Astrocyte (in vitro differentiated cells and primary cell): ENCODE results near the gene WDR5. TPM values are rescaled to one million over a fixed set of nuclear protein-coding genes. Genes with fewer than 3 reads are reported as not detected.

Source experiments
- DNase-seq: peaks from one replicate; pipeline ENCODE4 v3.0.0-alpha.2; 2010; ENCODE audit warnings: low read depth
- FAIRE-seq: peaks from 2 replicates; lab custom pipeline; 2011; peaks lifted over from hg19 to GRCh38; lab: Jason Lieb, UNC
- H2AFZ ChIP-seq: 2 replicates; pipeline ENCODE4 v1.6.0; 2012; ENCODE audit warnings: low read depth, low read length, inconsistent platforms
- H3K27ac ChIP-seq: 2 replicates; pipeline ENCODE4 v1.5.1; 2011; ENCODE audit warnings: low read depth, low read length, inconsistent platforms
- H3K27me3 ChIP-seq: 2 replicates; pipeline ENCODE4 v1.6.0; 2011; ENCODE audit warnings: low read length, inconsistent platforms; ENCODE audit not compliant: insufficient read depth
- H3K36me3 ChIP-seq: 2 replicates; pipeline ENCODE4 v1.5.1; 2011; ENCODE audit warnings: low read length, inconsistent platforms; ENCODE audit not compliant: insufficient read depth
- H3K4me1 ChIP-seq: 2 replicates; pipeline ENCODE4 v1.5.1; 2011; ENCODE audit warnings: low read length, inconsistent platforms; ENCODE audit not compliant: insufficient read depth
- H3K4me2 ChIP-seq: 2 replicates; pipeline ENCODE4 v1.6.0; 2012; ENCODE audit warnings: low read length, inconsistent platforms
- H3K4me3 ChIP-seq: 2 replicates; pipeline ENCODE4 v1.5.1; 2011; ENCODE audit warnings: low read depth, mild to moderate bottlenecking, low read length, inconsistent platforms; ENCODE audit not compliant: insufficient read depth
- H3K79me2 ChIP-seq: 2 replicates; pipeline ENCODE4 v1.6.0; 2012; ENCODE audit warnings: mild to moderate bottlenecking, low read length, inconsistent platforms; ENCODE audit not compliant: insufficient read depth
- H3K9ac ChIP-seq: 2 replicates; pipeline ENCODE4 v1.6.0; 2012; ENCODE audit warnings: mild to moderate bottlenecking, low read length, inconsistent platforms
- H3K9me3 ChIP-seq: 2 replicates; pipeline ENCODE4 v1.5.1; 2012; ENCODE audit warnings: low read depth, mild to moderate bottlenecking, low read length, inconsistent platforms; ENCODE audit not compliant: insufficient read depth
- H4K20me1 ChIP-seq: 2 replicates; pipeline ENCODE4 v1.6.0; 2012; ENCODE audit warnings: low read length, inconsistent platforms; ENCODE audit not compliant: insufficient read depth
- H3K27ac Mint-ChIP-seq: one replicate; pipeline ENCODE4 v1.8.0; 2021; ENCODE audit warnings: mild to moderate bottlenecking, mixed read lengths; ENCODE audit not compliant: unreplicated experiment
- H3K27me3 Mint-ChIP-seq: one replicate; pipeline ENCODE4 v1.8.0; 2021; ENCODE audit warnings: low read depth, mixed read lengths; ENCODE audit not compliant: unreplicated experiment
- H3K36me3 Mint-ChIP-seq: one replicate; pipeline ENCODE4 v1.8.0; 2021; ENCODE audit warnings: low read depth, mixed read lengths; ENCODE audit not compliant: unreplicated experiment
- H3K4me1 Mint-ChIP-seq: one replicate; pipeline ENCODE4 v1.8.0; 2021; ENCODE audit warnings: low read depth, mixed read lengths; ENCODE audit not compliant: unreplicated experiment
- H3K4me3 Mint-ChIP-seq: one replicate; pipeline ENCODE4 v1.8.0; 2021; ENCODE audit warnings: mild to moderate bottlenecking, moderate library complexity, mixed read lengths; ENCODE audit not compliant: unreplicated experiment
- H3K9me3 Mint-ChIP-seq: one replicate; pipeline ENCODE4 v1.8.0; 2021; ENCODE audit warnings: mild to moderate bottlenecking, mixed read lengths; ENCODE audit not compliant: unreplicated experiment
- EZH2 ChIP-seq: IDR thresholded peaks from 2 replicates; pipeline ENCODE4 v1.6.1; 2012; ENCODE audit warnings: mild to moderate bottlenecking, low read length, inconsistent platforms; ENCODE audit not compliant: insufficient read depth
- total RNA-seq: library from RNA; stranded (reverse); gene quantifications from 2 replicates; pipeline ENCODE4 v1.2.1, GENCODE V29; 2021
- TF ChIP-seq, protein P1 (sequence below): IDR thresholded peaks from 2 replicates; pipeline ENCODE4 v1.5.1; 2011; ENCODE audit warnings: low read depth, mild to moderate bottlenecking, inconsistent platforms, low read length, moderate library complexity; ENCODE audit not compliant: insufficient read depth

The WDR5 gene
- total RNA-seq, 1 donor from 2014 or later, result 28.1 TPM

DNA sequence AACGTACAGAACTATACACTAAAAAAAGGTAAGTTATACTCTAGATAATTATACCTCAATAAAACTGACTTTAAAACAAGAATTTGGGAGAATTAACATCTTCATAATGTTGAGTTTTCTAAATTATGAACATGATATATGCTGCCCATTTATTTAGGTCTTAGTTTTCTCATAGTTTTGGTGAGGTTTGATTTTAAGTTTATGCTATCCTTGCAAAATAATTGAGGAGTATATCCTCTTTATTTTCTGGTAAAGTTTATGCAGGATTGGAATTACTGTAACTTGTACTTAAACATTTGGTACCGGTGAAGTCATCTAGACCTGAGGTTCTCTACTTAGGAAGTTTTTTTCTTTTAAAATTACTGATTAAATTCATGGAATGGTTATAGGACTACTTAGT is 67.3 kb downstream of the WDR5 start:
- Mint-ChIP-seq H3K4me3 (no peak overlapping the region), H3K36me3 (no peaks in the 10 kb centered on the region), H3K27me3 (peaks cover 8% of the 10 kb centered on the region), H3K4me1 (peaks cover 7% of the 10 kb centered on the region), H3K27ac (no peak overlapping the region), H3K9me3 (no peaks in the 10 kb centered on the region)
- Histone ChIP-seq H3K9me3 (peaks cover 5% of the 10 kb centered on the region), H2AFZ (no peak overlapping the region), H3K9ac (no peak overlapping the region), H3K4me1 (peaks cover 17% of the 10 kb centered on the region), H3K27me3 (no peaks in the 10 kb centered on the region), H3K36me3 (no peaks in the 10 kb centered on the region), H3K79me2 (no peaks in the 10 kb centered on the region), H4K20me1 (no peaks in the 10 kb centered on the region), H3K4me3 (no peak overlapping the region), H3K27ac (no peak overlapping the region), H3K4me2 (no peak overlapping the region)
- DNase-seq (no peak), FAIRE-seq (no peak)
- TF ChIP-seq, protein P1, sequence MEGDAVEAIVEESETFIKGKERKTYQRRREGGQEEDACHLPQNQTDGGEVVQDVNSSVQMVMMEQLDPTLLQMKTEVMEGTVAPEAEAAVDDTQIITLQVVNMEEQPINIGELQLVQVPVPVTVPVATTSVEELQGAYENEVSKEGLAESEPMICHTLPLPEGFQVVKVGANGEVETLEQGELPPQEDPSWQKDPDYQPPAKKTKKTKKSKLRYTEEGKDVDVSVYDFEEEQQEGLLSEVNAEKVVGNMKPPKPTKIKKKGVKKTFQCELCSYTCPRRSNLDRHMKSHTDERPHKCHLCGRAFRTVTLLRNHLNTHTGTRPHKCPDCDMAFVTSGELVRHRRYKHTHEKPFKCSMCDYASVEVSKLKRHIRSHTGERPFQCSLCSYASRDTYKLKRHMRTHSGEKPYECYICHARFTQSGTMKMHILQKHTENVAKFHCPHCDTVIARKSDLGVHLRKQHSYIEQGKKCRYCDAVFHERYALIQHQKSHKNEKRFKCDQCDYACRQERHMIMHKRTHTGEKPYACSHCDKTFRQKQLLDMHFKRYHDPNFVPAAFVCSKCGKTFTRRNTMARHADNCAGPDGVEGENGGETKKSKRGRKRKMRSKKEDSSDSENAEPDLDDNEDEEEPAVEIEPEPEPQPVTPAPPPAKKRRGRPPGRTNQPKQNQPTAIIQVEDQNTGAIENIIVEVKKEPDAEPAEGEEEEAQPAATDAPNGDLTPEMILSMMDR, result no peak
- TF ChIP-seq EZH2, result no peak

DNA sequence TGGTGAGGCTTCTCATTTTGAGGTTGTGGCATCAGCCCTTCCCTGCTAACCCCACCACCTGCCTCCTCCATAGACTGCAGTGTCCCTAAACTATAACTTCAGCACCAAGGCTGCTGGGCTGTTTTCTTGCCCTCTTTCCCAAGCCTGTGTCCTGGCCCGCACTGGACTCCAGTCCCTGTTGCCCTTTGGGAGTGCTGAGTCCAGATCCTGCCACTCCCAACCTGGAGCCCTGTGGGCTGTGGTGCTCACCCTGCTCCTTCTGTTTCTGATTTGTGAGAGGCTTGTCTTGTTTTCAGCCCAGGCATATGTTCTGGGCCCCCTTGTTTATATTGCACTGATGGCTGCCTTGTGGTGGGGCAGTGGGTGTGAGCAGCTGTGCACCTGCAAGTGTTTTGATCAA is 68.2 kb downstream of the WDR5 start:
- no peak overlapping the region for H3K4me3 Mint-ChIP-seq

DNA sequence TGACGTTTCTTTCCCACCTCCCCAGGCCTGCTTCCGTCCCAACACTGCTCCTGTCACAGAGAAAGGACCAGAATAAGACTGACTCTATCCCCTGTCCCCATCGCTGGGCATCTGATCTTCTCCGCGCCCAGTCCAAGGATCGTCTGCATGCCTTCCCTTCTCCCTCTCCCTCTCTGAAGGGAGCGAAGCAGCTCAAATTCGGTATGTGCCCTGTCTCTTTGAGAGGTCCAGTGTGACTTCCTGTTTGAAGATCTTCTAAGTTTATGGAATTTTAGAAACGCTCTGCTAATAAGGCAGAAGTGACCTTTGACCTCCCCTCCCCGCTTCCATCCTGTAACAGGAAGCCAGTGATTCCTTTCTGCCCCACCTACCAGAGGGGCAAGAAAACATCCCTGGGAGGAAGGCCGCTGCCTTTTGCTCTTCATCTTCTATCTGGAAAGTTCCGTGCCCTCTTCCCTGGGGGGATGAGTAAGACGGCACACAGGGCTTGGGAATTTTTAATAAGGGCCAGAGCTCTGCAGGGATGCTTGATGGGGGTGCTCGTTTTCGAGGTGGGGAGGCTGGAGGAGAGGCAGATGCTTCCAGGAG is 69.2 kb downstream of the WDR5 start:
- no peak overlapping the region for H2AFZ ChIP-seq
- peak overlapping the region; percentile 66 for H3K9ac ChIP-seq
- H3K27ac Mint-ChIP-seq, result peak overlapping the region; percentile 53
- peaks cover 7% of the 10 kb centered on the region for H3K27me3 Mint-ChIP-seq
- peak overlapping the region; percentile 71 for H3K4me2 ChIP-seq
- peak overlapping the region; percentile 74 for H3K27ac ChIP-seq
- no peak for FAIRE-seq
- peaks cover 5% of the 10 kb centered on the region for H3K9me3 ChIP-seq
- no peak for DNase-seq
- H4K20me1 ChIP-seq, result no peaks in the 10 kb centered on the region
- no peaks in the 10 kb centered on the region for H3K36me3 ChIP-seq
- H3K79me2 ChIP-seq, result no peaks in the 10 kb centered on the region
- no peaks in the 10 kb centered on the region for H3K27me3 ChIP-seq
- TF ChIP-seq, protein P1, result no peak
- no peak for TF ChIP-seq EZH2
- no peaks in the 10 kb centered on the region for H3K9me3 Mint-ChIP-seq
- H3K4me1 Mint-ChIP-seq, result peaks cover 7% of the 10 kb centered on the region
- H3K4me3 Mint-ChIP-seq, result no peak overlapping the region
- H3K36me3 Mint-ChIP-seq, result no peaks in the 10 kb centered on the region
- H3K4me1 ChIP-seq, result peaks cover 17% of the 10 kb centered on the region
- no peak overlapping the region for H3K4me3 ChIP-seq

More for the DNA sequence above, 68.2 kb downstream of the WDR5 start:
- H3K9me3 Mint-ChIP-seq, result no peaks in the 10 kb centered on the region
- peaks cover 7% of the 10 kb centered on the region for H3K4me1 Mint-ChIP-seq
- Histone ChIP-seq H3K9me3 (peaks cover 5% of the 10 kb centered on the region), H3K27ac (no peak overlapping the region), H3K4me3 (no peak overlapping the region), H3K4me1 (peaks cover 17% of the 10 kb centered on the region), H4K20me1 (no peaks in the 10 kb centered on the region), H3K36me3 (no peaks in the 10 kb centered on the region), H3K9ac (no peak overlapping the region), H3K4me2 (no peak overlapping the region), H3K27me3 (no peaks in the 10 kb centered on the region), H2AFZ (no peak overlapping the region), H3K79me2 (no peaks in the 10 kb centered on the region)
- no peaks in the 10 kb centered on the region for H3K36me3 Mint-ChIP-seq
- H3K27me3 Mint-ChIP-seq, result peaks cover 5% of the 10 kb centered on the region
- no peak overlapping the region for H3K27ac Mint-ChIP-seq
- no peak for TF ChIP-seq EZH2
- TF ChIP-seq, protein P1, result no peak
- no peak for FAIRE-seq
- no peak for DNase-seq
